Stomach (tissue), 4 donors: ENCODE results near the gene SOX14.

Source experiments
- CTCF ChIP-seq, 7 experiments: fragments of 450-650 bp in 4 of 7; fragments of 200-600 bp in 3 of 7; sonication (generic) in 3 of 7; IDR thresholded peaks; one replicate each; pipeline ENCODE4 v1.5.1; 2016 to 2019; ENCODE audit warnings: antibody characterized with exemption in 7 of 7, control low read depth in 2 of 7, mild to moderate bottlenecking in 1 of 7
- POLR2A ChIP-seq, 4 donors: fragments of 450-650 bp; IDR thresholded peaks; one replicate each; pipeline ENCODE4 v1.6.1; 2016; ENCODE audit warnings: antibody characterized with exemption in 4 of 4, control low read depth in 2 of 4, mild to moderate bottlenecking in 1 of 4, moderate library complexity in 1 of 4
- POLR2AphosphoS5 ChIP-seq, 3 donors: sonication (generic); formaldehyde crosslinking; IDR thresholded peaks; one replicate each; pipeline ENCODE4 v1.6.1; 2016; ENCODE audit warnings: antibody characterized with exemption in 3 of 3

- no peak for TF ChIP-seq POLR2AphosphoS5 (IDR thresholded peaks at IDR 0.05)
- no peak for TF ChIP-seq CTCF (IDR thresholded peaks at IDR 0.05)
- no peak for TF ChIP-seq POLR2A (IDR thresholded peaks at IDR 0.05)
Measured at GRCh38 chr3:137787529-137787928, 23.4 kb downstream of the SOX14 start.
